ENCODE measurements around the gene MCM5.

MCM5 gene

GRCh38 chr22:35410663-35411034 is 10.7 kb downstream of the MCM5 start:
- Histone ChIP-seq H3K9ac (ENCODE audit: low read length) (no peak overlapping the region), H3K36me3 (replicated peaks; ENCODE audit: insufficient read depth, low read length) (peaks cover 8% of the 10 kb centered on the region; the same call in 1 of the 2 replicates), H4K20me1 (ENCODE audit: insufficient read depth, low read length) (no peaks in the 10 kb centered on the region), H3K27ac (ENCODE audit: low read length) (no peak overlapping the region), H3K79me2 (ENCODE audit: low read length) (peaks cover 37% of the 10 kb centered on the region), H3K27me3 (replicated peaks; ENCODE audit: insufficient read depth, low read length) (no peaks in the 10 kb centered on the region), H3K4me1 (ENCODE audit: low read length) (no peaks in the 10 kb centered on the region), H3K9me2 (replicated peaks; ENCODE audit: insufficient read depth, low read length) (no peaks in the 10 kb centered on the region), H3K4me3 (ENCODE audit: low read length) (no peak overlapping the region), H3K4me2 (ENCODE audit: low read depth, low read length) (no peak overlapping the region), H3K9me3 (replicated peaks; ENCODE audit: insufficient read depth, low read length) (no peaks in the 10 kb centered on the region), H2AFZ (ENCODE audit: low read length) (no peak overlapping the region), H3F3A (ENCODE audit: insufficient read depth, low read length) (no peaks in the 10 kb centered on the region)
- TF ChIP-seq EZH2 (optimal IDR thresholded peaks at IDR 0.05; ENCODE audit: low read depth, low read length) = no peak
- no peak for TF ChIP-seq EZH2phosphoT487 (IDR thresholded peaks at IDR 0.05; ENCODE audit: low read length)
- TF ChIP-seq, protein P1, sequence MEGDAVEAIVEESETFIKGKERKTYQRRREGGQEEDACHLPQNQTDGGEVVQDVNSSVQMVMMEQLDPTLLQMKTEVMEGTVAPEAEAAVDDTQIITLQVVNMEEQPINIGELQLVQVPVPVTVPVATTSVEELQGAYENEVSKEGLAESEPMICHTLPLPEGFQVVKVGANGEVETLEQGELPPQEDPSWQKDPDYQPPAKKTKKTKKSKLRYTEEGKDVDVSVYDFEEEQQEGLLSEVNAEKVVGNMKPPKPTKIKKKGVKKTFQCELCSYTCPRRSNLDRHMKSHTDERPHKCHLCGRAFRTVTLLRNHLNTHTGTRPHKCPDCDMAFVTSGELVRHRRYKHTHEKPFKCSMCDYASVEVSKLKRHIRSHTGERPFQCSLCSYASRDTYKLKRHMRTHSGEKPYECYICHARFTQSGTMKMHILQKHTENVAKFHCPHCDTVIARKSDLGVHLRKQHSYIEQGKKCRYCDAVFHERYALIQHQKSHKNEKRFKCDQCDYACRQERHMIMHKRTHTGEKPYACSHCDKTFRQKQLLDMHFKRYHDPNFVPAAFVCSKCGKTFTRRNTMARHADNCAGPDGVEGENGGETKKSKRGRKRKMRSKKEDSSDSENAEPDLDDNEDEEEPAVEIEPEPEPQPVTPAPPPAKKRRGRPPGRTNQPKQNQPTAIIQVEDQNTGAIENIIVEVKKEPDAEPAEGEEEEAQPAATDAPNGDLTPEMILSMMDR (IDR thresholded peaks at IDR 0.05; ENCODE audit: low read length) = no peak
- DNase-seq = no peak

GRCh38 chr22:35411102-35411501 is 11.2 kb downstream of the MCM5 start:
- no peaks in the 10 kb centered on the region for H4K20me1 ChIP-seq (ENCODE audit: insufficient read depth, low read length)
- peaks cover 8% of the 10 kb centered on the region; the same call in 1 of the 2 replicates for H3K36me3 ChIP-seq (replicated peaks; ENCODE audit: insufficient read depth, low read length)
- no peak for DNase-seq
- no peak overlapping the region for H3K4me3 ChIP-seq (ENCODE audit: low read length)
- H3K27ac ChIP-seq (ENCODE audit: low read length) = no peak overlapping the region
- no peak overlapping the region for H3K9ac ChIP-seq (ENCODE audit: low read length)
- no peaks in the 10 kb centered on the region for H3K9me3 ChIP-seq (replicated peaks; ENCODE audit: insufficient read depth, low read length)
- TF ChIP-seq EZH2phosphoT487 (IDR thresholded peaks at IDR 0.05; ENCODE audit: low read length) (no peak), EZH2 (optimal IDR thresholded peaks at IDR 0.05; ENCODE audit: low read depth, low read length) (no peak)
- TF ChIP-seq, protein P1 (IDR thresholded peaks at IDR 0.05; ENCODE audit: low read length) = no peak
- no peaks in the 10 kb centered on the region for H3K4me1 ChIP-seq (ENCODE audit: low read length)
- no peaks in the 10 kb centered on the region for H3K9me2 ChIP-seq (replicated peaks; ENCODE audit: insufficient read depth, low read length)
- no peak overlapping the region for H3K4me2 ChIP-seq (ENCODE audit: low read depth, low read length)
- no peaks in the 10 kb centered on the region for H3F3A ChIP-seq (ENCODE audit: insufficient read depth, low read length)
- no peaks in the 10 kb centered on the region for H3K27me3 ChIP-seq (replicated peaks; ENCODE audit: insufficient read depth, low read length)
- no peak overlapping the region for H2AFZ ChIP-seq (ENCODE audit: low read length)
- H3K79me2 ChIP-seq (ENCODE audit: low read length) = peaks cover 36% of the 10 kb centered on the region

DNA sequence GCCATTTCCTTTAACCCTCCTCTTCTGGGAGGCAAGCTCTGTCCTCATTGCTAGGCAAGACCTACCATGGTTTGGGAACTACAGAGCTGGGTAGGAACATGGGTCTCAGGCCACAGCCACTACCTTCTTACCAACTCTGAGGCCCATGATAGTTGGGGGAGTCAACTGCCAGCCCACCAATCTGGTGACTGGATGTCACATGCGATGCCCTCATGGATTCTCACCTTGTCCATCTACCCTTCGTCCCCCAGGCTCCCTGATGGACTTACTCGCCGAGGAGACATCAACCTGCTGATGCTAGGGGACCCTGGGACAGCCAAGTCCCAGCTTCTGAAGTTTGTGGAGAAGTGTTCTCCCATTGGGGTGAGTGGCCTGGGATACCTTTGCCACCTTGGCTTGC is 13.7 kb downstream of the MCM5 start:
- Histone ChIP-seq H3K27ac (ENCODE audit: low read length) (no peak overlapping the region), H2AFZ (ENCODE audit: low read length) (no peak overlapping the region), H3K9ac (ENCODE audit: low read length) (no peak overlapping the region), H3K4me3 (ENCODE audit: low read length) (no peak overlapping the region), H3F3A (ENCODE audit: insufficient read depth, low read length) (no peaks in the 10 kb centered on the region), H4K20me1 (ENCODE audit: insufficient read depth, low read length) (no peaks in the 10 kb centered on the region), H3K4me1 (ENCODE audit: low read length) (no peaks in the 10 kb centered on the region), H3K36me3 (replicated peaks; ENCODE audit: insufficient read depth, low read length) (peaks cover 8% of the 10 kb centered on the region; the same call in 1 of the 2 replicates), H3K27me3 (replicated peaks; ENCODE audit: insufficient read depth, low read length) (no peaks in the 10 kb centered on the region), H3K9me3 (replicated peaks; ENCODE audit: insufficient read depth, low read length) (no peaks in the 10 kb centered on the region), H3K9me2 (replicated peaks; ENCODE audit: insufficient read depth, low read length) (no peaks in the 10 kb centered on the region), H3K79me2 (ENCODE audit: low read length) (peaks cover 20% of the 10 kb centered on the region), H3K4me2 (ENCODE audit: low read depth, low read length) (no peak overlapping the region)
- TF ChIP-seq EZH2phosphoT487 (IDR thresholded peaks at IDR 0.05; ENCODE audit: low read length) (no peak), EZH2 (optimal IDR thresholded peaks at IDR 0.05; ENCODE audit: low read depth, low read length) (no peak)
- TF ChIP-seq, protein P1 (IDR thresholded peaks at IDR 0.05; ENCODE audit: low read length) = no peak
- DNase-seq = no peak
